Type B pancreatic cell (in vitro differentiated cells): Measurements from ENCODE around the gene CMKLR1. TPM values are rescaled to one million over a fixed set of nuclear protein-coding genes. Genes with fewer than 3 reads are reported as not detected.

Experiments used
- DNase-seq: peaks from one replicate; pipeline ENCODE4 v3.0.0; 2021; ENCODE audit warnings: mixed read lengths; ENCODE audit not compliant: unreplicated experiment; ENCODE audit errors: extremely low spot score
- H3K27ac Mint-ChIP-seq: 2 replicates; pipeline ENCODE4 v1.8.0; 2021; ENCODE audit warnings: mild to moderate bottlenecking, mixed read lengths
- H3K27me3 Mint-ChIP-seq: 2 replicates; pipeline ENCODE4 v1.8.0; 2021; ENCODE audit warnings: mixed read lengths
- H3K36me3 Mint-ChIP-seq: 2 replicates; pipeline ENCODE4 v1.8.0; 2021; ENCODE audit warnings: mixed read lengths
- H3K4me1 Mint-ChIP-seq: one replicate; pipeline ENCODE4 v1.8.0; 2021; ENCODE audit warnings: mixed read lengths; ENCODE audit not compliant: unreplicated experiment
- H3K4me3 Mint-ChIP-seq: 2 replicates; pipeline ENCODE4 v1.8.0; 2021; ENCODE audit warnings: mild to moderate bottlenecking, mixed read lengths
- H3K9me3 Mint-ChIP-seq: 2 replicates; pipeline ENCODE4 v1.8.0; 2021; ENCODE audit warnings: mixed read lengths
- CTCF ChIP-seq: fragments of 200-600 bp; sonication (generic); conservative IDR thresholded peaks from 2 replicates; pipeline ENCODE4 v1.5.0; 2021; ENCODE audit warnings: antibody characterized with exemption, mild to moderate bottlenecking
- total RNA-seq: library from RNA; stranded (reverse); gene quantifications from 2 replicates; pipeline ENCODE4 v1.2.1, GENCODE V29; 2021; ENCODE audit warnings: low replicate concordance

Gene CMKLR1
- total RNA-seq, 1 donor from 2014 or later, result 0.97 TPM

- no peak overlapping the region for H3K4me3 Mint-ChIP-seq
- peaks cover 19% of the 10 kb centered on the region for H3K4me1 Mint-ChIP-seq
- no peaks in the 10 kb centered on the region for H3K36me3 Mint-ChIP-seq
- peaks cover 44% of the 10 kb centered on the region for H3K27me3 Mint-ChIP-seq
- no peak for DNase-seq
- no peaks in the 10 kb centered on the region for H3K9me3 Mint-ChIP-seq
- H3K27ac Mint-ChIP-seq, result no peak overlapping the region
- TF ChIP-seq CTCF, result no peak
Observed at GRCh38 chr12:108341854-108342847, 3.0 kb upstream of the CMKLR1 start.

- Mint-ChIP-seq H3K4me1 (peaks cover 19% of the 10 kb centered on the region), H3K4me3 (no peak overlapping the region), H3K36me3 (no peaks in the 10 kb centered on the region), H3K27ac (no peak overlapping the region), H3K9me3 (no peaks in the 10 kb centered on the region), H3K27me3 (peaks cover 44% of the 10 kb centered on the region)
- DNase-seq, result no peak
- no peak for TF ChIP-seq CTCF
Observed at GRCh38 chr12:108341356-108341755, 2.2 kb upstream of the CMKLR1 start.

- peaks cover 37% of the 10 kb centered on the region for H3K27me3 Mint-ChIP-seq
- no peaks in the 10 kb centered on the region for H3K9me3 Mint-ChIP-seq
- H3K4me3 Mint-ChIP-seq, result no peak overlapping the region
- H3K36me3 Mint-ChIP-seq, result no peaks in the 10 kb centered on the region
- no peak overlapping the region for H3K27ac Mint-ChIP-seq
- TF ChIP-seq CTCF, result no peak
- H3K4me1 Mint-ChIP-seq, result peaks cover 13% of the 10 kb centered on the region
- no peak for DNase-seq
Observed at GRCh38 chr12:108340037-108340436, 926 bp upstream of the CMKLR1 start.

- TF ChIP-seq CTCF, result peak; percentile 71
- H3K9me3 Mint-ChIP-seq, result no peaks in the 10 kb centered on the region
- H3K36me3 Mint-ChIP-seq, result no peaks in the 10 kb centered on the region
- no peak overlapping the region for H3K27ac Mint-ChIP-seq
- H3K4me1 Mint-ChIP-seq, result peaks cover 15% of the 10 kb centered on the region
- no peak for DNase-seq
- no peak overlapping the region for H3K4me3 Mint-ChIP-seq
- H3K27me3 Mint-ChIP-seq, result peaks cover 31% of the 10 kb centered on the region
Observed at GRCh38 chr12:108337235-108338223, 1.6 kb downstream of the CMKLR1 start.

DNA sequence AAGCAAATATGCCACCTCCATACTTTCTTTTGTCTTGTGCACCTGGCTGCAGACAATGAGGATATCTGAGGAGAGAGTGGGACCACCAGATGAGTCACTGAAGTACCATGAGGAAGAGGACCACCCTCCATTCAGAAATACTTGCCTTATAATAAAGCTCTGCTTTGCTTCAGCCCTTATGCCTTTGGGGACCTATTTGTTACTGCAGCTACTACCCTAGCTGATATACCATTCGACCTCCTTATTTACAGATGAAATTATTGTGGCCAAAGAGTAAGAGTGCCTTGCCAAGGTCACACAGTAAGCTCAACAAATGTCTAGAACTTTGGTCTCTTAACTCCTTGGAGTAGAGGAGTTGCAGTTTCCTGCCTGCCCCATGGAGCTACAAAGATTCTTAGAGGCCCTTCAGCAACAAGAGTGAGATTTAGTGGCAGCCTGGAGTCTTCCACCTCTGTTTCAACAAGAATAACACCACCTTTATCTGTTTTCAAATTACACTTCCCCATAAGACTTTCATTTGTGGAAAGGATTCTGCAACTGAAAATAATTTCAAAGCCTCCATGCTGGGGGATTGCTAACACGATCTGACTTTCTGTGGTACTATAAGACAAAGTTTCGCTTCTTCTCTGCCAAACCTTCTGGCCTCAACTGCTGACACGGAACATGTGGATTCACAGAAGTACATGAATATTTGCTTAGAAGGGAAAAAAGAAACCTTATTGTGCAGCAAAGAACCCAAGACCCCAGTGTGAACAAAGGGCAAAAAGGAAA, 3.6 kb downstream of the CMKLR1 start:
- Mint-ChIP-seq H3K4me3 (no peak overlapping the region), H3K4me1 (peaks cover 15% of the 10 kb centered on the region), H3K36me3 (no peaks in the 10 kb centered on the region)

More for the DNA sequence above, 3.6 kb downstream of the CMKLR1 start:
- TF ChIP-seq CTCF, result no peak
- DNase-seq, result no peak
- peaks cover 26% of the 10 kb centered on the region for H3K27me3 Mint-ChIP-seq
- no peak overlapping the region for H3K27ac Mint-ChIP-seq
- no peaks in the 10 kb centered on the region for H3K9me3 Mint-ChIP-seq
